ENCODE data around the gene WNT9A.
"Not testable (repeated sequence)": the region's sequence is repeated elsewhere in the genome, so short reads cannot be mapped to it uniquely, and the experiment has no call there.

WNT9A gene

DNA sequence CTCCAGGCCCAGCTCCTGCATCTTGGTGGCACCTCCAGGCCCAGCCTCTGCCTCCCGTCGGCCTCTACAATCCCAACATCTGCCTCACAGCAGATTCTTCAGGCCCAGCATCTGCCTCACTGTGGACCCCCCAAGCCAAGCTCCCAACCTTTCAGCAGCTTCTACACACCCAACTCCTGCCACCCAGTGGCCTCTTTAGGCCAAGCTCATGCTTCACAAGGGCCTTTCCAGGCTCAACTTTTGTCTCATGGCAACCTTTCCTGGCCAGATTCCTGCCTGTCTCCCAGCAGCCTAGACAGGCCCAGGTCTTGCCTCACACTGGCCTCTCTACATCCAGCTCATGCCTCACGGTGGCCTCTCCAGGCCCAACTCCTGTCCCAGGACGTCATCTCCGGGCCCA lies 20.1 kb upstream of the WNT9A start:
- not testable (repeated sequence) for H3K4me3 ChIP-seq (ENCODE audit: low read depth, low read length)

DNA sequence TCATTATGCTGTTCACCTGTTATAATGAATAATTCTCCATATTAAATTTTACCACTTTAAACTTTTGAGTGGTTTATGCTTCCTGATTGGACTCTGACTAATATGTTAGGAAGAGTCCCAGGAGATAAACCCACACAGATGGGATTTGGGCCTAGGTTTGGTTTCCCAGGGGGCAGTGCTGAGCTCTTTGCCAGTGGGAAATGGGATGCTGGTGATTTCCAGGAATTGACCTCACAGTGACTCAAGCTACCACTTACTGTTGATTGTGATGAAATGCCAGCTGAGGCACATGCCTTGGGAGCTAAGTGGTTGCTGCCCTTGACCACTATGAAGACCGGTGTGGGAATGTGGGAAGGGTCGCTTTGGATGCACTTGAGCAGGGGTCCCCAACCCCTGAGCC lies 19.0 kb upstream of the WNT9A start:
- H3K4me3 ChIP-seq (ENCODE audit: low read depth, low read length) = not testable (repeated sequence)

DNA sequence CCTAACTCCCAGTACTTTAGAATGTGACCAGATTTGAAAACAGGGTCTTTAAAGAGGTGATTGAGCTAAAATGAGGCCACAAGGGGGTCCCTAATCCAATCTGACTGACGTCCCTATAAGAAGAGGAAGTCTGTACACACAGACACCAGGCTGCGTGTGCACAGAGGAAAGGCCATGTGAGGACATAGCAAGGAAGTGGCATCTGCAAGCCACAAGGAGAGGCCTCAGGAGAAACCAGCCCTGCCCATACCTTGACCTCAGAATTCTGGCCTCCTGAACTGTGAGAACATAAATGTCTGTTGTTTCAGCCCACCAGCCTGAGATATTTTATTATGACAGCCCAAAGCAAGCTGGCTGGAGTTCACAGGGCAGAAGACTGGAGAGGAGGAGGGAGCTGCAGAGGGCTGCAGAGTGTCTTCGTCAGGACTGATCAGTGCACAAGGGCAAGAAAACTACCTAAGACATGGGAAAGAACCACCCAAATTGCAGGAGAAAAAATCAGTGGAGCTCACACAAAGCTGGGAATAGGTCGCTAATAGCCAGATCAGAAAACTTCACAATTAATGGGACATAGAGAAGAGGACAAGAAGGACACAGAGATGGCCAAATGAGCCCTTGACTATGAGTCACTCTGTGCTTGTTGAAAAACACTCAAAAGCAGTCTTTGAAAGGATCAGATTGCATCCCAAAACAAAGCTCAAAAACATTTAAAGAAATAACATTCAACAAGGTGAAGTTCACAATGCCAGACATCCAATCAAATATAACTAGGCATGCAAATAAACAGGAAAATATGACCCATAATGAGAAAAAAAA lies 14.1 kb upstream of the WNT9A start:
- H3K4me3 ChIP-seq (ENCODE audit: low read depth, low read length) = no peak overlapping the region
- TF ChIP-seq, protein P1, sequence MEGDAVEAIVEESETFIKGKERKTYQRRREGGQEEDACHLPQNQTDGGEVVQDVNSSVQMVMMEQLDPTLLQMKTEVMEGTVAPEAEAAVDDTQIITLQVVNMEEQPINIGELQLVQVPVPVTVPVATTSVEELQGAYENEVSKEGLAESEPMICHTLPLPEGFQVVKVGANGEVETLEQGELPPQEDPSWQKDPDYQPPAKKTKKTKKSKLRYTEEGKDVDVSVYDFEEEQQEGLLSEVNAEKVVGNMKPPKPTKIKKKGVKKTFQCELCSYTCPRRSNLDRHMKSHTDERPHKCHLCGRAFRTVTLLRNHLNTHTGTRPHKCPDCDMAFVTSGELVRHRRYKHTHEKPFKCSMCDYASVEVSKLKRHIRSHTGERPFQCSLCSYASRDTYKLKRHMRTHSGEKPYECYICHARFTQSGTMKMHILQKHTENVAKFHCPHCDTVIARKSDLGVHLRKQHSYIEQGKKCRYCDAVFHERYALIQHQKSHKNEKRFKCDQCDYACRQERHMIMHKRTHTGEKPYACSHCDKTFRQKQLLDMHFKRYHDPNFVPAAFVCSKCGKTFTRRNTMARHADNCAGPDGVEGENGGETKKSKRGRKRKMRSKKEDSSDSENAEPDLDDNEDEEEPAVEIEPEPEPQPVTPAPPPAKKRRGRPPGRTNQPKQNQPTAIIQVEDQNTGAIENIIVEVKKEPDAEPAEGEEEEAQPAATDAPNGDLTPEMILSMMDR (IDR thresholded peaks at IDR 0.05; ENCODE audit: low read depth, low read length) = no peak

DNA sequence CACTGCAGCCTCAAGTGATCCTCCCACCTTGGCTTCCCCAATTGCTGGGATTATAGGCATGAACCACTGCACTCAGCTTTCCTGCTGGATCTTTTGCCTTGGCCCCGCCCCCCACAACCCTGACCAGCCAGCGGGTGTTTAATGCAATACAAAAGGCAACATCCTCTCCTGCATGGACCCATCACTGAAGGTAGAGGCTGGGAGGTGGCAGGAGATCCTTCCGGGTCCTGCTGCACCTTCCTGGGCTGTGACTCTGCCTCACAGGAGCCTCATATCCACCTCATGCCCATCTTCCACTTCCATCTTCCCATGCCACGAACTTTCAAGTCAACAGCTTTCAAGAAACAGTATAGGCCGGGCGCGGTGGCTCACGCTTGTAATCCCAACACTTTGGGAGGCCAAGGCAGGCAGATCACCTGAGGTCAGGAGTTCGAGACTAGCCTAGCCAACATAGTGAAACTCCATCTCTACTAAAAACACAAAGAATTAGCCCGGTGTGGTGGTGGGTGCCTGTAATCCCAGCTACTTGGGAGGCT lies 11.7 kb upstream of the WNT9A start:
- TF ChIP-seq, protein P1 (IDR thresholded peaks at IDR 0.05; ENCODE audit: low read depth, low read length) = no peak
- no peak overlapping the region for H3K4me3 ChIP-seq (ENCODE audit: low read depth, low read length)

DNA sequence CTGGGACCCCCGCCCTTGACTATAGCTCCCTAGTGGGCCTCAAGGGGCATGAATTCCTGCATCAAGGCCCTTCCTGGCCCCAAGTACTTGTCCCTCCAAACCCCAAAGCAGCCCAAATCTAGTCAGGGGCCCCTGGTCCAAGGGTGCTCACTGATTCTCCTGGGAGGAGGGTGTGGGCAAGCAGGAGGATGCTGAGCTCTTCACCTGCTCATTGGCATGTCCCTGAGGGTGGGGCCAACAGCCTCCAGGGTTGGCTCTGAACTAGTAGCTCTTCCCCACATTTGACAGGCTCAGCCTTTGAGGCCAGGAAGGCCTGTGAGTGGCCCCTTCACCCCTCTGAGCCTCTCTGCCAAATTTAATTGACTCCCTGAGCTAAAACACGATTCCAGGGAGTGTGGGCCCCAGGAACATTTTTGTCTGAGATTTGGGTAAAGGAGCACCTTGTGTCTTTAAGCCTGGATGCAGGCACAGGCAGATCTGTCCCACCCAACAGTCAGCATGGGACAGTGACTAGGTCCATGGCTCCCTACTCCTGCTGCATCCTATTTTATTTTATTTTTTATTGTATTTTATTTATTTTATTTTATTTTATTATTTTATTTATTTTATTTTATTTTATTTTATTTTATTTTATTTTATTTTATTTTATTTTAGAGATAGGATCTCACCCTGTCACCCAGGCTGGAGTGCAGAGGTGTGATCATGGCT lies 11.0 kb upstream of the WNT9A start:
- TF ChIP-seq, protein P1 (IDR thresholded peaks at IDR 0.05; ENCODE audit: low read depth, low read length) = no peak
- no peak overlapping the region for H3K4me3 ChIP-seq (ENCODE audit: low read depth, low read length)

DNA sequence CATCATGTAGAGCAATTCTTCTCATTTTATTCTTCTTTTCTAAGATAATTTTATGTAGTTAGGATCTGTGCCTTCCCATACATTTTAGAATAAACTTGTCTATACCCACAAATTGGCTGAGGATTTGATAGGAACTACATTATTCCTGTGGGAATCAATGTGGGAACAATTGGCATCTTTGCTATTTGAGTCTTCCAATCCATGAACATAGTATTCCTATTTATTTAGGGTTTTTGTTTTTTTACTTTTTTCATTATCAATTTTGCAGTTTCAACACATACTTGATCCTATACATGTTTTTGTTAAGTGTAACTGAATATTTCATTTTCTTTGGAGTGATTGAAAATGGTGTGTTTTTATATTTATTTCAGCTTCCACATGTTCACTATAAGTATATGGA lies 8.1 kb upstream of the WNT9A start:
- H3K4me3 ChIP-seq (ENCODE audit: low read depth, low read length) = no peak overlapping the region
- TF ChIP-seq, protein P1 (IDR thresholded peaks at IDR 0.05; ENCODE audit: low read depth, low read length) = no peak

DNA sequence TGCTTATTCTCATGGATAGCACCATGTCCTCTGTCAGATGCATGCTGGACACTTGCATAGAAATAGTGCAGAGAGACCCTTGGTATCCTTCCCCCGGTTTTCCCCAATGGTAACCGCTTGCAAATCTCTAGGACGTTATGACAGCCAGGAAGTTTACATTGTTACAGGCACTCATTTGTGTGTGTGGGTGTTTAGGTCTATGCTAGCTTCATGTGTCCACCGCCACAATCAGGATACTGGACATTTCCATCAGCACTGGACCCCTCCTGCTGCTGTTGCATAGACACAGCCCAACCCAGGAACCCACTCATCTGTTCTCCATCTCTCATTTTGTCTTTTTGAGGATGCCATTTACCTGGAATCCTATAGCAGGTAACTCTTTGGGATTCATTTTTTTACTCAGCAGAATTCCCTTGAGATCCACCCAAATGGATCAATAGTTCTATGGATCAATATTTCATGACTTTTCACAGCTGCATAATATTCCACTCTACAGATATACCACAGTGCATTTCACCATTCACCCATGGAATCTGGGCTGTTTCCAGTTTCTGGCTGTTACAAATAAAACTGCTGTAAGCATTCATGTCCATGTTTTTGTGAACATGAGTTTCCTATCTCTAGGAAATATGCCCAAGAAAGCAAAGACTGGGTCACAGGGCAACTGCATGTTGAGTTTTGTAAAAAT lies 6.6 kb upstream of the WNT9A start:
- H3K4me3 ChIP-seq (ENCODE audit: low read depth, low read length) = no peak overlapping the region
- TF ChIP-seq, protein P1 (IDR thresholded peaks at IDR 0.05; ENCODE audit: low read depth, low read length) = no peak

DNA sequence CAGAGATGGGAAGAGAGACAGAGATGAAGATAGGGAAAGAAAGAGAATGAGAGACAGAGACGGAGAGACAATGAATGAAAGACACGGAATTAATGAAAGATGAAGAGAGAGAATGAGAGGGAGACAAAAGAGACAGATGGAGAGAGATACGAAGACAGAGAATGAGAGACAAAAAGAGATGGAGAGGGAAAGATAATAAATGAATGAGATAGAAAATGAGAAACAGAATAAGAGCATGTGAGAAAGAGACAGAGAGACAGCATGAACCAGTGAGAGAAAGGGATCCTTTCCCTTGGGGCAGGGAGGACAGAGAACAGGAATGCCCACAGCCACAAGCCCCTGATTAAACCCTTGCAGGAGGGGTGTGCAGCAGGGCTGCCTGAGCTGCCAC lies 5.3 kb upstream of the WNT9A start:
- H3K4me3 ChIP-seq (ENCODE audit: low read depth, low read length) = no peak overlapping the region
- TF ChIP-seq, protein P1 (IDR thresholded peaks at IDR 0.05; ENCODE audit: low read depth, low read length) = no peak

All from WI38 (cell line).